Measurements from ENCODE around the gene CST7. TPM values are rescaled to one million over a fixed set of nuclear protein-coding genes. Genes with fewer than 3 reads are reported as not detected.

CST7 gene
- total RNA-seq, 1 experiment from 2014 or later: not detected

GRCh38 chr20:24915892-24916291 lies 33.2 kb upstream of the CST7 start:
- Histone ChIP-seq H3K4me2 (ENCODE audit: insufficient read depth, insufficient read length, low read length) (no peak overlapping the region), H4K5ac (ENCODE audit: insufficient read length, low read depth, low read length) (no peak overlapping the region), H2BK20ac (ENCODE audit: low read depth, low read length, poor library complexity, severe bottlenecking) (no peak overlapping the region), H3K79me2 (ENCODE audit: insufficient read depth, low read length) (no peaks in the 10 kb centered on the region), H3K27ac (ENCODE audit: insufficient read length, low read depth, low read length) (no peak overlapping the region), H3K14ac (ENCODE audit: insufficient read depth, low read length) (no peak overlapping the region), H2BK5ac (ENCODE audit: insufficient read length, low read length) (no peak overlapping the region), H3K18ac (ENCODE audit: insufficient read length, low read depth, low read length) (no peak overlapping the region), H3K23ac (ENCODE audit: insufficient read length, low read depth, low read length) (no peak overlapping the region), H2BK15ac (ENCODE audit: low read depth, low read length) (no peak overlapping the region), H2AK5ac (ENCODE audit: insufficient read length, low read length) (no peak overlapping the region), H3K9me3 (ENCODE audit: control insufficient read depth, low read depth, low read length) (no peaks in the 10 kb centered on the region), H3T11ph (ENCODE audit: low read length) (no peak overlapping the region), H3K9ac (ENCODE audit: extremely low read depth, insufficient read length, low read length) (no peak overlapping the region), H4K8ac (replicated peaks; ENCODE audit: insufficient read length, low read depth, low read length) (no peak overlapping the region), H3K56ac (ENCODE audit: insufficient read length, low read depth, low read length) (no peak overlapping the region), H3K23me2 (ENCODE audit: insufficient read length, low read depth, low read length, poor library complexity, severe bottlenecking) (no peaks in the 10 kb centered on the region), H3K4me1 (ENCODE audit: insufficient read depth, low read length) (0 out of 2 replicates have a peak, but pooled peaks cover 6% of the 10 kb centered on the region), H3K4ac (ENCODE audit: low read depth, low read length) (no peak overlapping the region), H4K20me1 (ENCODE audit: control insufficient read depth, insufficient read depth, insufficient read length) (no peaks in the 10 kb centered on the region), H3K79me1 (ENCODE audit: insufficient read depth, low read depth, low read length, poor library complexity, severe bottlenecking) (no peaks in the 10 kb centered on the region), H2BK12ac (ENCODE audit: insufficient read length, low read depth, low read length) (no peak overlapping the region), H2AFZ (ENCODE audit: low read length) (no peak overlapping the region), H2BK120ac (ENCODE audit: low read depth, low read length, poor library complexity, severe bottlenecking) (no peak overlapping the region), H4K91ac (ENCODE audit: insufficient read length, low read depth, low read length) (no peak overlapping the region), H3K27me3 (ENCODE audit: insufficient read depth, low read length) (no peaks in the 10 kb centered on the region)
- no peak for DNase-seq
- H3K4me3 Mint-ChIP-seq: no peak overlapping the region
- H3K27ac Mint-ChIP-seq: no peak overlapping the region
- WGBS (ENCODE audit: extremely low coverage, insufficient read length, low lambda C conversion rate): no CpG with 5 or more reads among the region's 7 CpGs
- TF ChIP-seq CTCF (conservative IDR thresholded peaks at IDR 0.05): no peak
- peaks cover 21% of the 10 kb centered on the region in 2 experiments for H3K4me1 Mint-ChIP-seq
- H3K9me3 Mint-ChIP-seq: peaks cover 4 to 10% of the 10 kb centered on the region in 2 experiments
- H3K36me3 Mint-ChIP-seq (ENCODE audit: insufficient read depth in 1 of 3, low read depth in 3 of 3): peaks cover 0 to 11% (median under 1%) of the 10 kb centered on the region in 3 experiments; a peak in 5 of 7 replicates
- H3K27me3 Mint-ChIP-seq (ENCODE audit: low read depth): peaks cover 14% of the 10 kb centered on the region
